Skeletal muscle tissue (tissue), 4 donors: ENCODE data around the gene FAM110A. TPM values are rescaled to one million over a fixed set of nuclear protein-coding genes. Genes with fewer than 3 reads are reported as not detected.

ENCODE experiments used
- H3K27ac ChIP-seq: one replicate; pipeline ENCODE4 v1.7.0; 2013; ENCODE audit warnings: mild to moderate bottlenecking, low read depth, low read length, inconsistent platforms
- H3K27me3 ChIP-seq, 3 donors: one replicate each; pipeline ENCODE4 v1.7.0; 2013; ENCODE audit warnings: low read length in 3 of 3; ENCODE audit not compliant: control insufficient read depth in 3 of 3, insufficient read depth in 3 of 3
- H3K36me3 ChIP-seq, 3 donors: one replicate each; pipeline ENCODE4 v1.7.0; 2013; ENCODE audit warnings: low read length in 3 of 3; ENCODE audit not compliant: control insufficient read depth in 3 of 3, insufficient read depth in 3 of 3
- H3K4me1 ChIP-seq, 3 donors: one replicate each; pipeline ENCODE4 v1.7.0; 2013; ENCODE audit warnings: low read length in 3 of 3, mild to moderate bottlenecking in 3 of 3; ENCODE audit not compliant: control insufficient read depth in 3 of 3, insufficient read depth in 3 of 3
- H3K4me3 ChIP-seq, 3 donors: one replicate each; pipeline ENCODE4 v1.7.0; 2013; ENCODE audit warnings: low read length in 3 of 3
- H3K9ac ChIP-seq, 3 donors: one replicate each; pipeline ENCODE4 v1.7.0; 2013; ENCODE audit warnings: low read length in 3 of 3, mild to moderate bottlenecking in 3 of 3, moderate library complexity in 2 of 3, low read depth in 1 of 3
- H3K9me3 ChIP-seq, 3 donors: one replicate each; pipeline ENCODE4 v1.7.0; 2013; ENCODE audit warnings: low read length in 3 of 3; ENCODE audit not compliant: control insufficient read depth in 3 of 3
- total RNA-seq: library from RNA; depleted of rRNA; stranded (reverse); fragments of >200 nt; gene quantifications from one replicate; pipeline ENCODE4 v1.2.3, GENCODE V29; 2014
- donor health status: Osteomylitis.

Gene FAM110A
- total RNA-seq, 1 donor from 2014 or later: 7.3 TPM

DNA sequence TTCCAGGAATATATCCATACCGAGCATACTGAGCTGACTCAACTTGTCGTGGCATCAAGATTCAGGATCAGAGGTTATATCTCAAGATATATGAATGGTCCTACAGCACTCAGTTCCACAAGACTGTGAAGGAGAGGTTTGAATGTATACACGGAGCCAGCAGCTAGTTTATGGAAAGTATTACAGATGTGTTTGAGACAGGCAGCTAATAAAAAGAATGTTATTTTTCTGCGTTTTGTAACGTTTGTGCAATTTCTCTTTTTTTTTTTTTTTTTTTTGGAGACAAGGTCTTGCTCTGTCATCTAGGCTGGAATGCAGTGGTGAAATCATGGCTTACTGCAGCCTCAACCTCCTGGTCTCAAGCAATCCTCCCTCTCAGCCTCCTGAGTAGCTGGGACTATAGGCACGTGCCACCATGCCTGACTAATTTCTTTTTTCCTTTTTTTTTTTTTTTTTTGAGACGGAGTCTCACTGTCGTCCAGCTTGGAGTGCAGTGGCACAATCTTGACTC lies 3.4 kb upstream of the FAM110A start:
- H3K4me1 ChIP-seq: peaks cover 23 to 45% (median 26%) of the 10 kb centered on the region in 3 donors
- no peak overlapping the region for H3K9ac ChIP-seq
- no peak overlapping the region for H3K27ac ChIP-seq
- H3K4me3 ChIP-seq: no peak overlapping the region
- H3K36me3 ChIP-seq: no peaks in the 10 kb centered on the region
- H3K27me3 ChIP-seq: no peaks in the 10 kb centered on the region
- no peaks in the 10 kb centered on the region for H3K9me3 ChIP-seq

- Histone ChIP-seq H3K27me3 (no peaks in the 10 kb centered on the region), H3K36me3 (no peaks in the 10 kb centered on the region), H3K9ac (no peak overlapping the region), H3K27ac (no peak overlapping the region), H3K4me3 (no peak overlapping the region), H3K9me3 (no peaks in the 10 kb centered on the region), H3K4me1 (peaks cover 19 to 41% (median 24%) of the 10 kb centered on the region in 3 donors)
Measured at GRCh38 chr20:831251-831650, 2.3 kb upstream of the FAM110A start.

GRCh38 chr20:831956-832355 lies 1.6 kb upstream of the FAM110A start:
- Histone ChIP-seq H3K4me1 (peaks cover 19 to 37% (median 28%) of the 10 kb centered on the region in 3 donors), H3K27me3 (no peaks in the 10 kb centered on the region), H3K4me3 (no peak overlapping the region), H3K27ac (no peak overlapping the region), H3K9ac (no peak overlapping the region), H3K36me3 (no peaks in the 10 kb centered on the region), H3K9me3 (no peaks in the 10 kb centered on the region)

GRCh38 chr20:833121-833449 lies 430 bp upstream of the FAM110A start:
- peaks cover 19 to 43% (median 31%) of the 10 kb centered on the region in 3 donors for H3K4me1 ChIP-seq

GRCh38 chr20:834151-834746 lies 734 bp downstream of the FAM110A start:
- H3K27me3 ChIP-seq: no peaks in the 10 kb centered on the region
- H3K27ac ChIP-seq: peak overlapping the region; percentile 78
- no peaks in the 10 kb centered on the region for H3K36me3 ChIP-seq
- H3K4me1 ChIP-seq: peaks cover 19 to 40% (median 29%) of the 10 kb centered on the region in 3 donors
- H3K9ac ChIP-seq: peak overlapping the region; percentile 76 to 94 (median 84)
- peak overlapping the region; percentile 78 to 83 (median 81) for H3K4me3 ChIP-seq
- peaks cover 0 to 2% (median 0%) of the 10 kb centered on the region in 3 donors for H3K9me3 ChIP-seq

More at GRCh38 chr20:833121-833449, 430 bp upstream of the FAM110A start:
- Histone ChIP-seq H3K9ac (peak overlapping the region in 2 of 3 donors; percentile 57 to 94), H3K27me3 (no peaks in the 10 kb centered on the region), H3K4me3 (peak overlapping the region; percentile 76 to 83 (median 78)), H3K36me3 (no peaks in the 10 kb centered on the region), H3K27ac (no peak overlapping the region), H3K9me3 (peaks cover 0 to 2% (median 0%) of the 10 kb centered on the region in 3 donors)

DNA sequence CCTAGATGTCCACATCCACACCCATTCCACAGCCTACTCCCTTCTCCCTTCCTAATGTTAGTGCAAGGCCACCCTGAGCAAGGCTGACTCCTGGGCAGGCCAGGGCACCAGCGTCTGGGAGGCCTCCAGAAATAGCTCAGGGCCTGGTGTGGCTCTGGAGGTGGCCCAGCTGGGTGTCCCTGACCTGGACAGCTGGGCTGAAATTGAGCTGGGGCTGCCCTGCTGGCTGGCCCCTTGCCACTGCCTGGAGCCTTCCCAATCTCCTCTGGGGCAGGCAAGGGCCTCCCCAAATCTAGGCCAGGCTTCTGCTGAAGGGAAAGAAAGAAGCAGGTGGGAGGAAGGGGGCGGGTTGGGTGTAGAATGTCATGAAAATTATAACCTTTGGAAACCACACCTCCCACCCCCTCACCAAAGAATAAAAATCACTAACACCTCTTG lies 2.1 kb downstream of the FAM110A start:
- peak overlapping the region in 2 of 3 donors; percentile 38 to 48 for H3K4me3 ChIP-seq
- peaks cover 0 to 2% (median 0%) of the 10 kb centered on the region in 3 donors for H3K27me3 ChIP-seq
- H3K36me3 ChIP-seq: no peaks in the 10 kb centered on the region
- peaks cover 19 to 44% (median 28%) of the 10 kb centered on the region in 3 donors for H3K4me1 ChIP-seq
- peak overlapping the region; percentile 2 to 34 (median 19) for H3K9ac ChIP-seq
- H3K9me3 ChIP-seq: peaks cover 0 to 2% (median 0%) of the 10 kb centered on the region in 3 donors
- peak overlapping the region; percentile 34 for H3K27ac ChIP-seq

DNA sequence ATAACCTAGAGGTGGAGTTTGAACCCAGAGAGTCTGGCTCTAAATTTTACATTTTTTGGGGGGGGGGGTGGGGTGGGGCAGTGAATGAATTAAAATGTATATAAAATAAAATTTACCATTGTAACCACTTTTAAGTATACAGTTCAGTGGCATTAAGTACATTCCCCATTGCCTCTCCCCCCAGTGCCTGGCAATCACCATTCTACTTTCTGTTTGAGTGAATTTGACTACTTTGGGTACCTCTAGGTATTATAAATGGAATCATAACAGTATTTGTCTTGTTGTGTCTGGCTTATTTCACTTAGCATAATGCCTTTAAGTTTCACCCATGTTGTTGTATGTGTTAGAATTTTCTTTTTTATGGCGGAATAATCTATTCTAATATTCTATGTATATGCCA lies 2.7 kb downstream of the FAM110A start:
- no peak overlapping the region for H3K4me3 ChIP-seq
- H3K27ac ChIP-seq: no peak overlapping the region
- H3K27me3 ChIP-seq: peaks cover 0 to 7% (median under 1%) of the 10 kb centered on the region in 3 donors
- H3K9ac ChIP-seq: no peak overlapping the region
- peaks cover 19 to 48% (median 28%) of the 10 kb centered on the region in 3 donors for H3K4me1 ChIP-seq
- no peaks in the 10 kb centered on the region for H3K36me3 ChIP-seq
- peaks cover 0 to 2% (median 0%) of the 10 kb centered on the region in 3 donors for H3K9me3 ChIP-seq

- Histone ChIP-seq H3K9me3 (peaks cover 0 to 2% (median 0%) of the 10 kb centered on the region in 3 donors), H3K27me3 (peaks cover 0 to 14% (median 3%) of the 10 kb centered on the region in 3 donors), H3K4me3 (no peak overlapping the region), H3K36me3 (no peaks in the 10 kb centered on the region), H3K9ac (no peak overlapping the region), H3K4me1 (peaks cover 18 to 44% (median 29%) of the 10 kb centered on the region in 3 donors), H3K27ac (no peak overlapping the region)
Measured at GRCh38 chr20:839015-839414, 5.5 kb downstream of the FAM110A start.

GRCh38 chr20:839626-840025 lies 6.1 kb downstream of the FAM110A start:
- peaks cover 0 to 14% (median 3%) of the 10 kb centered on the region in 3 donors for H3K27me3 ChIP-seq
- no peak overlapping the region for H3K27ac ChIP-seq
- no peaks in the 10 kb centered on the region for H3K36me3 ChIP-seq
- no peak overlapping the region for H3K9ac ChIP-seq
- H3K9me3 ChIP-seq: peaks cover 0 to 2% (median 0%) of the 10 kb centered on the region in 3 donors
- peaks cover 16 to 44% (median 26%) of the 10 kb centered on the region in 3 donors for H3K4me1 ChIP-seq
- no peak overlapping the region for H3K4me3 ChIP-seq

- H3K9ac ChIP-seq: no peak overlapping the region
- peaks cover 0 to 2% (median 0%) of the 10 kb centered on the region in 3 donors for H3K9me3 ChIP-seq
- peaks cover 0 to under 1% (median 0%) of the 10 kb centered on the region in 3 donors for H3K36me3 ChIP-seq
- peaks cover 0 to 14% (median 3%) of the 10 kb centered on the region in 3 donors for H3K27me3 ChIP-seq
- H3K4me3 ChIP-seq: no peak overlapping the region
- no peak overlapping the region for H3K27ac ChIP-seq
- H3K4me1 ChIP-seq: peaks cover 13 to 41% (median 24%) of the 10 kb centered on the region in 3 donors
Measured at GRCh38 chr20:840503-840857, 7.0 kb downstream of the FAM110A start.
